ENCODE results near the gene STRBP. TPM values are rescaled to one million over a fixed set of nuclear protein-coding genes. Genes with fewer than 3 reads are reported as not detected.

STRBP gene
- total RNA-seq, 1 experiment from 2014 or later, result 96.3 TPM

- TF ChIP-seq, protein P1, sequence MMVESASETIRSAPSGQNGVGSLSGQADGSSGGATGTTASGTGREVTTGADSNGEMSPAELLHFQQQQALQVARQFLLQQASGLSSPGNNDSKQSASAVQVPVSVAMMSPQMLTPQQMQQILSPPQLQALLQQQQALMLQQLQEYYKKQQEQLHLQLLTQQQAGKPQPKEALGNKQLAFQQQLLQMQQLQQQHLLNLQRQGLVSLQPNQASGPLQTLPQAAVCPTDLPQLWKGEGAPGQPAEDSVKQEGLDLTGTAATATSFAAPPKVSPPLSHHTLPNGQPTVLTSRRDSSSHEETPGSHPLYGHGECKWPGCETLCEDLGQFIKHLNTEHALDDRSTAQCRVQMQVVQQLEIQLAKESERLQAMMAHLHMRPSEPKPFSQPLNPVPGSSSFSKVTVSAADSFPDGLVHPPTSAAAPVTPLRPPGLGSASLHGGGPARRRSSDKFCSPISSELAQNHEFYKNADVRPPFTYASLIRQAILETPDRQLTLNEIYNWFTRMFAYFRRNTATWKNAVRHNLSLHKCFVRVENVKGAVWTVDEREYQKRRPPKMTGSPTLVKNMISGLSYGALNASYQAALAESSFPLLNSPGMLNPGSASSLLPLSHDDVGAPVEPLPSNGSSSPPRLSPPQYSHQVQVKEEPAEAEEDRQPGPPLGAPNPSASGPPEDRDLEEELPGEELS (CRISPR knock-in tag; IDR thresholded peaks at IDR 0.05), result no peak
- TF ChIP-seq, protein P2, sequence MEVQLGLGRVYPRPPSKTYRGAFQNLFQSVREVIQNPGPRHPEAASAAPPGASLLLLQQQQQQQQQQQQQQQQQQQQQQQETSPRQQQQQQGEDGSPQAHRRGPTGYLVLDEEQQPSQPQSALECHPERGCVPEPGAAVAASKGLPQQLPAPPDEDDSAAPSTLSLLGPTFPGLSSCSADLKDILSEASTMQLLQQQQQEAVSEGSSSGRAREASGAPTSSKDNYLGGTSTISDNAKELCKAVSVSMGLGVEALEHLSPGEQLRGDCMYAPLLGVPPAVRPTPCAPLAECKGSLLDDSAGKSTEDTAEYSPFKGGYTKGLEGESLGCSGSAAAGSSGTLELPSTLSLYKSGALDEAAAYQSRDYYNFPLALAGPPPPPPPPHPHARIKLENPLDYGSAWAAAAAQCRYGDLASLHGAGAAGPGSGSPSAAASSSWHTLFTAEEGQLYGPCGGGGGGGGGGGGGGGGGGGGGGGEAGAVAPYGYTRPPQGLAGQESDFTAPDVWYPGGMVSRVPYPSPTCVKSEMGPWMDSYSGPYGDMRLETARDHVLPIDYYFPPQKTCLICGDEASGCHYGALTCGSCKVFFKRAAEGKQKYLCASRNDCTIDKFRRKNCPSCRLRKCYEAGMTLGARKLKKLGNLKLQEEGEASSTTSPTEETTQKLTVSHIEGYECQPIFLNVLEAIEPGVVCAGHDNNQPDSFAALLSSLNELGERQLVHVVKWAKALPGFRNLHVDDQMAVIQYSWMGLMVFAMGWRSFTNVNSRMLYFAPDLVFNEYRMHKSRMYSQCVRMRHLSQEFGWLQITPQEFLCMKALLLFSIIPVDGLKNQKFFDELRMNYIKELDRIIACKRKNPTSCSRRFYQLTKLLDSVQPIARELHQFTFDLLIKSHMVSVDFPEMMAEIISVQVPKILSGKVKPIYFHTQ (CRISPR knock-in tag; IDR thresholded peaks at IDR 0.05), result no peak
- TF ChIP-seq GABPB1 (CRISPR knock-in tag; IDR thresholded peaks at IDR 0.05) (no peak), EMX1 (CRISPR knock-in tag; IDR thresholded peaks at IDR 0.05) (no peak)
Measured at GRCh38 chr9:123300554-123300953, 32.2 kb upstream of the STRBP start (continued).

- H3K27me3 Mint-ChIP-seq (ENCODE audit: low read depth), result no peaks in the 10 kb centered on the region; the same call in 1 of the 2 replicates
- TF ChIP-seq SOX15 (CRISPR knock-in tag; IDR thresholded peaks at IDR 0.05) (no peak), ZNF512 (CRISPR knock-in tag; IDR thresholded peaks at IDR 0.05; ENCODE audit: borderline replicate concordance) (no peak), CBFB (CRISPR knock-in tag; IDR thresholded peaks at IDR 0.05; ENCODE audit: low read depth) (no peak), HMGA2 (CRISPR knock-in tag; IDR thresholded peaks at IDR 0.05) (no peak), ZNF416 (CRISPR knock-in tag; IDR thresholded peaks at IDR 0.05) (no peak), ZBTB21 (CRISPR knock-in tag; IDR thresholded peaks at IDR 0.05; ENCODE audit: borderline replicate concordance) (no peak), ZNF532 (CRISPR knock-in tag; IDR thresholded peaks at IDR 0.05; ENCODE audit: borderline replicate concordance) (no peak), SMAD4 (CRISPR knock-in tag; IDR thresholded peaks at IDR 0.05) (no peak), EMX1 (CRISPR knock-in tag; IDR thresholded peaks at IDR 0.05) (no peak)
- TF ChIP-seq, protein P3, sequence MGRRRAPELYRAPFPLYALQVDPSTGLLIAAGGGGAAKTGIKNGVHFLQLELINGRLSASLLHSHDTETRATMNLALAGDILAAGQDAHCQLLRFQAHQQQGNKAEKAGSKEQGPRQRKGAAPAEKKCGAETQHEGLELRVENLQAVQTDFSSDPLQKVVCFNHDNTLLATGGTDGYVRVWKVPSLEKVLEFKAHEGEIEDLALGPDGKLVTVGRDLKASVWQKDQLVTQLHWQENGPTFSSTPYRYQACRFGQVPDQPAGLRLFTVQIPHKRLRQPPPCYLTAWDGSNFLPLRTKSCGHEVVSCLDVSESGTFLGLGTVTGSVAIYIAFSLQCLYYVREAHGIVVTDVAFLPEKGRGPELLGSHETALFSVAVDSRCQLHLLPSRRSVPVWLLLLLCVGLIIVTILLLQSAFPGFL (CRISPR knock-in tag; IDR thresholded peaks at IDR 0.05; ENCODE audit: borderline replicate concordance), result no peak
- TF ChIP-seq, protein P4, sequence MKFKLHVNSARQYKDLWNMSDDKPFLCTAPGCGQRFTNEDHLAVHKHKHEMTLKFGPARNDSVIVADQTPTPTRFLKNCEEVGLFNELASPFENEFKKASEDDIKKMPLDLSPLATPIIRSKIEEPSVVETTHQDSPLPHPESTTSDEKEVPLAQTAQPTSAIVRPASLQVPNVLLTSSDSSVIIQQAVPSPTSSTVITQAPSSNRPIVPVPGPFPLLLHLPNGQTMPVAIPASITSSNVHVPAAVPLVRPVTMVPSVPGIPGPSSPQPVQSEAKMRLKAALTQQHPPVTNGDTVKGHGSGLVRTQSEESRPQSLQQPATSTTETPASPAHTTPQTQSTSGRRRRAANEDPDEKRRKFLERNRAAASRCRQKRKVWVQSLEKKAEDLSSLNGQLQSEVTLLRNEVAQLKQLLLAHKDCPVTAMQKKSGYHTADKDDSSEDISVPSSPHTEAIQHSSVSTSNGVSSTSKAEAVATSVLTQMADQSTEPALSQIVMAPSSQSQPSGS (CRISPR knock-in tag; IDR thresholded peaks at IDR 0.05; ENCODE audit: borderline replicate concordance, low read depth), result no peak
- H3K4me3 Mint-ChIP-seq, result no peak overlapping the region
- no peak for ATAC-seq
- ChIA-PET CTCF (interaction anchor here (1.8 kb wide), 1 partner anchor 50 kb away, joined by 5 read pairs; no protein-coding TSS in a partner anchor), POLR2A (interaction anchor here (0.7 kb wide), 1 partner anchor 445 kb away, joined by 3 read pairs; no protein-coding TSS in a partner anchor)
- no peaks in the 10 kb centered on the region for H3K9me3 Mint-ChIP-seq
- no peak for DNase-seq (ENCODE audit: low spot score)
- H3K4me1 Mint-ChIP-seq, result peaks cover 6% of the 10 kb centered on the region
- H3K27ac Mint-ChIP-seq, result no peak overlapping the region
- no peaks in the 10 kb centered on the region for H3K36me3 Mint-ChIP-seq
Measured at GRCh38 chr9:123299558-123300126, 31.3 kb upstream of the STRBP start.
